GM21737 (cell line): Measurements from ENCODE around the gene MYRIP.
"Not testable (repeated sequence)": the region's sequence is repeated elsewhere in the genome, so short reads cannot be mapped to it uniquely, and the experiment has no call there.

Experiments
- ATAC-seq: cut with Tn5 transposase; IDR thresholded peaks from one replicate; pipeline ENCODE4 v1.9.1; 2021; ENCODE audit warnings: mild to moderate bottlenecking, moderate library complexity; ENCODE audit not compliant: unreplicated experiment

MYRIP gene

DNA sequence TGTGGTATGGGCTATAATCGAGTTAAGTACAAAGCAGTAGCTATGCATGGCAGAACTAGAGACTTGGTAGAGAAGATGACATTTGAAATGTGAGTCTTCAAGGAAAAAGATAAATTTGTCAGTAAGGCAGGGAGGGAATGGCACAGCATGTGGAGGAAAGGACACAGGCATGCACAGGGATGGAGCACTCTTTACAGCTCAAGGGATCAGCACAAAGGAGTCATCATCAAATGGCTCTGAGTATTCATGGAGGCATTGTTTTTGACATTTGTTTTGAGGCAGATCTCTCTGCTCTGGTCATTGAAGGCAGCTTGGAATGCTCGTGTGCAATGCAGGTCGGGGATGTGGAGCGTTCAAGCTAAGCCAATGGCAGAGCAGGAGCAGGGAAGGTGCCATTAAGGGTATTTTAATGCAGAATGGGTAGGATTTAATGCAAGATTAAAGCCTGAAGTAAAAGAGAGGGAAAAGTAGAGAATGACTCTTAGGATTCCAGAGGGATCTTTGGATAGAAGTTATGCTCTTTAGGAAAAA lies 213.0 kb downstream of the MYRIP start:
- ATAC-seq: no peak

DNA sequence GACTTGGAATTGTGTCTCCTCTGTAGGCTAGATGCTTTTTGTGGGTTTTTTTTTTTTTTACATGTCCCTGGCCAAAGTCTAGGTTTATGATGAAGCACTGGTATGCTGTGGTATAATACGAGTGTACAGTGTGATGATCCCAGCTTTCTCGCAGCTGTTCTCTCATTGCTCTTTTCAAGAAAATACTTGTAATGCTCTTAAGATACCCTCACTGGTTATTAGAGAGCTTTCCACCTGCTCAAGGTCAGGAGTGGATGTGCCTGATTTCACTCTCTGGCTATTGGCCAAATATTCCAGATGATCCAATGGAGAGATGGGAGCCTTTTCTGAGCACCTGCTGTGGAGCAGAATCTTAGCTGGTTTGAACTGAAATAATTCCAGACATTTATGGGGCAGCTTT lies 215.1 kb downstream of the MYRIP start:
- no peak for ATAC-seq

DNA sequence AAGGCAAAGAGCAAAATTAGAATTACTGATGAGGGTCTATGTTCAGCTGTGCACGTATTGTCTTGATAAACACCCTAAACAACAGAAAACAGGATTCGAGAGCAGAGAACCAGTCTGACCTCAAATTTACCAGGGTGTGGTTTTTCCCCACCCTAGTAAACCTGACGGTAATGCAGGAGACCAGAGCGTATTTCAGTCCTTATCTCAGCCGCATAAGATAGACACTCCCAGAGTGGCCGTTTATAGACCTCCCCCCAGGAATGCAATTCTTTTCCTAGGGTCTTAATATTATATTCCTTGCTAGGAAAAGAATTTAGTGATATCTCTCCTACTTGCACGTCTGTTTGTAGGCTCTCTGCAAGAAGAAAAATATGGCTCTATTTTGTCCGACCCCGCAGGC lies 216.5 kb downstream of the MYRIP start:
- not testable (repeated sequence) for ATAC-seq

DNA sequence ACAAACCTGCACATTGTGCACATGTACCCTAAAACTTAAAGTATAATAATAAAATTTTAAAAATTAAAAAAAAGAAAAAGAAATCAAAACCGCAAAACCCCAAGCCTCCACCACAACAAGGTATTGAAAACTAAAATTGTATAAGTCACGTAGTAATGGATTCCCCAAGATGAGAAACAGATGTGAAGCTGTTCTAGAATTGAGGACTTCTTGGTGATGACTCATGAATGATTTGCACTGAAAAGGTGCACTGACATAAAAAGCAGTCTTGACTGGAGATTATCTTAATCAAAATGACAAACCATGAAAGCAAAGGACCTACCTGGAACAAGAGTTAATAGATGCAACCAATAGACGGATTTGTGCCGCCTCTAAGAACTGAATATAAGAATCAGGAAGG lies 225.8 kb downstream of the MYRIP start:
- no peak for ATAC-seq

DNA sequence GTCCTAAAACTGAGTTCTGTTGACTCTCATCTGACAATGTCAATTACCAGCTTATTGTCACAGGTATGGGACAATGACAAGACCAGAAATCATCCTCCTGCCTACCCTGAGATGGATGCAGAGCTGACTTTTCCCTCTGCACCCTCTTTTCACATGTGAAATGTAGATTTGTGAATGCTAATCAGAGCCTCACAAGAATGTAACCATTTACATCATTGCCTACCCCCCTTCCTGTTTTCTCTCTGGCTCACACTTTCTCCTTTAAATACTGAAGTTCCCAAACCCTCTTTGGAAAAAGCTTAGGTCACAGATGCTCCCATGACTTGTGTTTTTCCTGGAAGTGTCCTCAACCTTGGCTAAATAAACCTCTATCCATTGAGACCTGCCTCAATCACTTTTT lies 228.2 kb downstream of the MYRIP start:
- ATAC-seq: no peak

DNA sequence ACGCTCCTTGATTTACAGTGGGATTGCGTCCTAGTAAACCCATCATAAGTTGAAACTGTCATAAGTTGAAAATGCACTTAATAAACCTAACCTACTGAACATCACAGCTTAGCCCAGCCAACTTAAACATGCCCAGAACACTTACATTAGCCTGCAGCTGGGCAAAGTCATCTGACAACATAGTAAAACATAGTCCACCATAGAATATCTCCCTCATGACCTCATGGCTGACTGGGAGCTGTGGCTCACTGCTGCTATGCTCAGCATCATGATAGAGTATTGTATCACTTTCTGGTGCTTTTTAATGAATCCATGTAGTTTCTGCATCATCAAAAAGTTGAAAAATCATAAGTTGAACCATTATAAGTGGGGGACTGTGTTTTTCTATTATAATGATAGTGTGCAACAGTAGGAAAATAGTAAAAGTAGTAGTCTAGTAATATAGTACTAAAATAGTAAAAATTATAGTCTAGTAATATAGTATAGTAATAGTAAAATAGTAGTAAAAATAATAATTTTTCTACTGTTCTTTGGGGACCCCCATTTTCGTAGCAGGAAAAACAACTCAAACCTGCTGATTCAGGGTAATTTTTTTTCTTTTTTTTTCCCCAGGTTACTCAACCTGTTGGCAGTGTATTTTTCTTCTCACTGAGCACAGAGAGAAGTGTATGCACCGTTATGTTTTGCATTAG lies 233.5 kb downstream of the MYRIP start:
- no peak for ATAC-seq

DNA sequence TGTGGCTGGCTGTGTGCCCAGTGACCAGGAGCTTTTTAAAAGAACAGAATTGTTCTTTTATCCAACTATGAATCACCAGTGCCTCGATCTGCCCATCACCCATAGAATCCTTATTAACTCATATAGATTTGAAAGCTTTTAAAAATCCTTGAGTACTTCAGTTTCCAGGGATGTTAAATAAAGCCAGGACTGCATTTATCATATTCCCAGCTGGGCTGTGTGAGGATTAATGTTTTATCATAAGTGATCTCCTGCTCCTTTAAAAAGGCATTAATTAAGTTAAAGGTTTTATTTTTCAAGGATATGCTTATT lies 234.0 kb downstream of the MYRIP start:
- no peak for ATAC-seq

DNA sequence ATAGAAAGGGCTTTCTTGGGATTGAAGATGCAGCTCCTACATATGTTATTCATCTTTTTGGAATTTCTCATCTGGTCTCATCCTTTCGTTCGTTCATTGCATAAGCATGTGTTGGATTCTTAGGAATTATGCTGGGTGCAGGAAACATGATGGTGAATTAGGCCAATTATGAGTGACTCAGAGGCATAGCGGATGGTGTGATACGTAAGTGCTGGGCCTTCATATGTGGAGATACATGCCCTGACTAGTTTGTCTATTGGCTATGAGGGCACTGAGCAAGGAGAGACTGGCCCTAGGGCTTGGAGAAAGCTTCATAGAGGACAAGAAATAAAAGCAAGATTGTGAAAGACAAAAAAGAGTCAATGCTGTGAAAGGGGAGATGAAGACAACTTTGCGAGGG lies 235.1 kb downstream of the MYRIP start:
- ATAC-seq: no peak

DNA sequence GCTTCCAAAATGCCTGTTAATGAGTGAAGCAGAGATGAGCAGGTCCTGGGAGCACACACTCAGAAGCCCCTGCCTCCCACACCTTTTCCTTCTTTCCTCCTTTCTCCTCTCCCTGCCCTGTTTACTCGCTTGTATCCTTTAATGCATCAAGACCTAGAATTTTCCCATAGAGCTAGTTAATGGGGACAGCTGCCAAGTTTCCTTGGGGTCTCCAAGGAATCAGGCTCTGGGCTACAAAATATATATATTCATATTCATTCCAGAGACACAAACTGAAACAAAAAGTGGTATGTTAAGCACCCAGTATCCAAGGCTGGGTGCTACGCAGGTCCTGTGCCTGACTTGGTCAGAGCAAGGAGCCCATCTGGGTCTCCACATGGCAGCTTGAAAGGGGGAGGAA lies 235.6 kb downstream of the MYRIP start:
- ATAC-seq: no peak

DNA sequence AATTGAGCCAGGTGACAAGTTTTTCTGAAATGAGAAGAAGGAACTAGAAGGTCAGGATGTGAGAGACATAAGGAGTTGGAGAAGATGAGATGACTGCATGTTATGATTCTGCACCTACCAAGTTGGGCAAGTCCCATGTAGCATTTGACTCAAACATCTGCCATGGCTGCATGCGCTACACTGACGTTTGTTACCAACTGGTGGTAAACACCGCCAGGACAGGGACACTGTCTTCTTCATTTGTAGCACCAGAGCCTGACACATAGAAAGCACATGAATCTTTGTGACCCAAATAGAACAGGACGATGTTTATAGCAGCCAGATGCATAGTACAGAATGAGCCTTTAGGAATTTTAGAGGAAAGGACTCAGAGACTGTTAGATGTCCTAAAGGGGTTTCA lies 236.7 kb downstream of the MYRIP start:
- no peak for ATAC-seq

DNA sequence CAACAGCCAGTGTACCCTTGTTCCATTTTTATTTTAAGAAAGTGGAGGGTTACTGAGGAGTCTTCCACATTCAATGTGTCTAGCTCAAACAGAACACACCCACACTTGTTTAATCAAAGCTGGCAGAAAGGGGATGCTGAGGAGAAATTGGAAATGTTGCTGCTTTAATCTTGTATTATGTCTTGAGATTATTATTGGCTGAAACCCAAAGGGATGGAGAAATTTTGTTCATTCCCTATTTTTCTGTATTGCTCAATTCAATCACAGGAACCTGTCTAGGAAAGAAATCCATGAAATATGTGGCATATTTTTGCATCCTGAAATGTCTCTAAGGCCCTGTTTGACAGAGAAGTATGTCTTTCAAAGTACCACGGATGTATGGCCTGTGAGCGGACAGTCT lies 238.0 kb downstream of the MYRIP start:
- no peak for ATAC-seq

DNA sequence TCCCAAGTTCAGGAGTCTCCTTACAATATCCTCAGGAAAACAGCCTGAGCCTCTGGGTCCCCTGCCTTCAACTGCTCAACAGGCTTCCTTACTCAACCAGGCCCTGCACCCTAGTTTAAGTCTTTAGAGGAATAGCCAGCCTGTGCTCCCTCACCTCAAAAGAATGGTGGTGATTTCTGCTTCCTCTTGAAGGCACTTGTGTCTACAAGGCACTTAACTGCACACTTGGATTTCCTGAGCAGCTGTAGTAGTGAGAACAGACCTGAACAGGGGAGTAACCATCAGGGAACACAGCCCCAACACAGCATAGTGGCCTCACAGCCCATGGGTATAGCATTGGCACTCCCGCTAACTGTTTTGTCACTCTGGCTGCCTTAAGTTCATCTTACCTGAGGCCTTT lies 244.3 kb downstream of the MYRIP start:
- ATAC-seq: no peak

DNA sequence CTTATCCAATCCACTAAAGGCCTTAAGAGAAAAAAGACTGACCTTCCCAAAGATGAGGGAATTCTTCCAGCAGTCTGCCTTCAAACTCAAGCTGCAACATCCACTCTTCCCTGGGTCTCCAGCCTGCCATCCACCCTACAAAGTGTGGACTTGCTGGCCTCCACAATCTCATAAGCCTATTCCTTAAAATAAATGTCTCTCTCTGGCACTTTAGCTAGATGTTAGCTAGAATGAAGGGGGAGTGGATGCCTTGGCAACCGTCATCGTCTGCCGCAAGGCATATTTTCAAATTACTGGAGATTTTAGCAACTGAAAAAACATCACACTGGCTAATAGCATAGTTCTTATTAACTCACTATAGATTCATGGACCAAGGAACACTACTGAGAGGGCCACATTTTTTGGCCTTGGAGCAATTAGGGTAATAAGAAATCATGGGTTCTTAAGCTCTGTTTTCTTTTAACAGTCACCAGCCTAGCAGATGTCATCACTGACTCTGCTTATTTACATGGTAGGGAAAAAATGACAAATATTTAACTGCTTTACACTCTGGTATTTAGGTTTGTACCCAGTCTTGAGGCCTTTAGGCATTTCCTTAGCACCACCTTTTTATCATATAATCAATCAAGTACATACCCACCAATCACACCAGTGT lies 245.3 kb downstream of the MYRIP start:
- no peak for ATAC-seq

DNA sequence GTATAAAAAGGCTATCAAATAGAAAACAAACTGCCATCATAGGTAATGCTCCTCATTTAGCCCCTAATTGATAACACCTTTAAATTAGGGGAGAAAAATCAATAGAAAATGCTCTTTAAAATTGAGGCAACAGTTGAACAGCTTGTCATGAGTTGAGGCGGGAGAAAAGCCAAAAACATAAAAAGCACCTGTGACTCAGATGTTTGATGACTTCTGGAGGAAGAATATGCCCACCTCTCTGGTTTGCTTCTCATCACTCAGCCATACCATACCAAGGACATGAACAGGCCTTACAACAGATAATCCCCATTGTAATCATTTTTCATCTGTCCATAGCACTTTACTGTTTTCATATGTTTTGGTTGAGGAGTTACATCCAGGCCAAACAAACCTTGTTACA lies 246.0 kb downstream of the MYRIP start:
- ATAC-seq: no peak

DNA sequence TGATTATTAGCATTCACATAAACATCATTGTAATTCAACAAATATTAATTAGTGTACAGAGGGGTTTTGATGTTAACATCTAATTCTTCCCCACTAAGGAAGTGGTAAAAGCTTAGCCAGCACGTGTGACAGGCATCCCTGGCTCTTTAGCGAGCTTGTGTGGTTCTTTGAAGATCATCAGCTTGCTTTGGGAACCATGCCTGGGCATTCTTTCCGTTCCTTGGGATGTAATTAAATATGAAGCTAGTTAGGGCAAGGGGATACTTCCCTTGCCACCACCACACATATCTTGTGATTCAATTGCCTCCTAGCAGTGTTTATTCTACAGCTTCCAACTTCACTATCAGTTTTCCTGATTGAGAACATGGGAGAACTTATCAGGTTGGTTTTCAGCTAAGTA lies 246.5 kb downstream of the MYRIP start:
- ATAC-seq: no peak

DNA sequence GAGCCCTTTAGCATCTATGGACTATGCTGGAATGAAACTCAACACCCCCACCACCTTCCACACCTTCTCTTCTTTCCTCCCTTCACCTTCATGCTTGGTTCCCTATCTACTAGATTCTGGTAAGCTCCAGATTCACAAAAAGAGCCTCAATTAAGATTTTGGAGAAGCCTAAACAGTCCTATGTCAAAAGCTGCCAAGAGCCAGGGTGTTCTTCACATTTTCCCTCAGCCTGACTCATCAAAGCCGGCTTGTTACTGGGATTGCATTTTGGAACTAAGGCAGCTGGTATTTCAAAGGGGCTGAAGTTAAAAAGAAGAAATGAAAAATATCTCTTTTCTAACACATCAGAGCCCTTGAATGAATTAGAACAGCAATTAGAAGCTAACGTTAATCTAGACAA lies 247.7 kb downstream of the MYRIP start:
- ATAC-seq: no peak

DNA sequence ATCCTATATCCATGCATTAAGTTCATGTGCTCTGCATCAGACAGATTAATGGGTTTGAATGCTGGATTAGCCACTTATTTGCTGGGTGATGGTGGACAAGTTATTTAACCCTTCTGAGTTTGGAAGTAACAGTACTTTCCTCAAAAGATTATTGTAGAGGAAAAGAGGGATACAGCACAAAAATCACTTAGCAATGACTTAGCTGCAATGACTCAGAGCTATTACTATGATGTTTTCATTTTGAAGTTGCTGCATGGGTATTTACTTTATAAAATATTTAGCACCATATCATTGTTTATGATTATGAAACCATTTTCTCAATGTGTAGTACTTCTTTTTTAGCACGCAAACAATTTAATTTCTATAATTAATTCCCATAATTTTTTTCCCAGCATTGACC lies 248.4 kb downstream of the MYRIP start:
- no peak for ATAC-seq

DNA sequence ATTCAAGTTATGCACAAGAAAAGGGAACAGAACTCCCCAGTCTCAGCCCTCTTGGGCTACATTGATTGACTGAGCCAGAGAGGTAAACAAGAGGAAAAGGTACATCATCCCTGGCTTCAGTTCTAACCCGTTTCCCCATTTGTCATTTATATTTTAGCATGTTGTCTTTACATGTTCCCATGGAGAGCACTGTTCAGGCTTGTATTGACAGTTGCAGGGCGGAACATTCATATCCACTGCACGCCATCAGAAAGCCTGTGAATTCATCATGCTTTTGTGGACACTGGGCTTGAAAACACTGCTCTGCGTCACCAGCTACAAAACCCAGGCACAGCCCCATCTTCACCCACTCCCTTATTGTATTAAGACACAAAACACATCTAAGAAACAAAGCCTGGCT lies 259.2 kb downstream of the MYRIP start:
- ATAC-seq: no peak

DNA sequence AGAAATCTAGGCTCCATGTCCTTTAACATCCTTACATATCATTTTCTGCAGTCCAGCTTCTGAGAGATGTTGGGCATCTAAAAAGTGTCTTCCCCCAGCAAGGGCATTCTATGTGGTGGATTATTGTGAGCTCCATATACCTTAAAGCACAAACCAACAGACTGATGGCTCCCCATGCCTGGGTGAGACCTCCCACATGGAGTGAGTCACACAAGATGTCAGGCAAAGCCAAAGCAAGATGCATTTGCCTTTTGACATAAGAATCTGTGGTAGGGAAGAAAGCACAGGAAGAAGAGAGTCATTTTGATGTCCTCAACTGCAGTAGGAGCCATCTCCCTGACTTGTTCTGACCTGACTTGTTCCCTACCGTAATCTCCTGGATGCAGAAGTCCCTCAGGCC lies 261.4 kb downstream of the MYRIP start:
- no peak for ATAC-seq

DNA sequence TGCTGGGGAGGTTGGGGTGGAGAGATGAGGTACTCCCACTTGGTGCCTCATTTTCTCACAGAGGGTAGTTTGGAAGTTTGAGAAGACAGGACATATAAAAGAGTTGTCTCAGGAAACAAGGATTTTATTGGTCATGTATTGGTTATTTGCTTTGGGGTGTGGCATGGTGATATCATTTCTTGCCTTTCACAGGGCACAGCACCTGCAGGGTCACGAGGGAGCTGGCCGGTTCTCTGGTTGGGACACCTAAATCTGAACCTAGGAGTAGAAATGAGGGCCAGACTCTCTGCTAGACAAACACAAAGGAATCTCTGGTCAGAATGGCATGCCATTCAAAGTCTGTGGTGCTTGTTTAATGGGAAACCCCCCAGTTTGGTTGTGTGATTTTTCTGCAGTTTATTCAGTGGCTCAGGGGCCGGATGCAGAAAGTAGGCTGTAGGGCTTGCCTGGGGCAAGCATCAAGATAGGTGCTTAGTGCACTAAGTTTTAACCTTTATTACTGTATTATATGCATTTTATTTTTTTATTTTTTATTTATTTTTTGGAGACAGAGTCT lies 262.4 kb downstream of the MYRIP start:
- no peak for ATAC-seq

DNA sequence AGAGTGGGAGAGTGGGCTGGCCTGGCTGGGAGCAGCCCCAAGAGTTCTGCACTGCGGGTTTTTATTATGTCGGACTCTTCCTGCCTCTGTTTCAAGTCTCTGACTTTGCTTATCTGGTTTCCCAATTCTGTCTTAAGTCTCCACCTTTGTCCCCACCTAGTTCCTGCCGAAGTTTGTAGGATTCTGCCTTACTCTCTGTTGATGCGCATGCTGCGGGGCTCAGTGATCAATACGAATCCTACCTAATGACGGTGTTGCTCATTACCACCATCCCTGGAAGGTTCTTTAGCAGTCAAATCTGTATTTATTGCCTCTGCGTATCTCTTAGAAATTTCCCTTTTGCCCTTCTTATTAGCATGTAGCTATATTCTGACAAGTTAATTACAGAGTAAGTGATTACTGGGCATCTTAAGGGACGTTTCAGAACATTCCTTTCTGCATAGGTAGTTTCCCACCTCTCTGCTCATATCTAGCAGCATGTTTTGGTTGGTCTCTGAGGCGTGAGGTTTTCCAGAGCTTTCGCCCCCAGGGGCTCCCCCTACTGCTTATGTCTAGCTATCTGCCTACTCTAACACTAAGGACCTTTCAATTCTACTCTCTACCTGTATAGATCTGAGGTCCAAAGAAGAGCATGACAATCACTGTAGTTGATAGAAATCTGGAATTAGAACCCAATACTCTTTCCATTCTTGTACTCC lies 264.1 kb downstream of the MYRIP start:
- ATAC-seq: no peak

DNA sequence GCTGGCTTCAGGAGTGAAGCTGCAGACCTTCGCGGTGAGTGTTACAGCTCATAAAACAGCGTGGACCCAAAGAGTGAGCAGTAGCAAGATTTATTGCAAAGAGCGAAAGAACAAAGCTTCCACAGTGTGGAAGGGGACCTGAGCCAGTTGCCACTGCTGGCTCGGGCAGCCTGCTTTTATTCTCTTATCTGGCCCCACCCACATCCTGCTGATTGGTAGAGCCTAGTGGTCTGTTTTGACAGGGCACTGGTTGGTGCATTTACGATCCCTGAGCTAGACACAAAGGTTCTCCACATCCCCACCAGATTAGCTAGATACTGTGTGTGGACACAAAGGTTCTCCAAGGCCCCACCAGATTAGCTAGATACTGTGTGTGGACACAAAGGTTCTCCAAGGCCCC lies 267.7 kb downstream of the MYRIP start:
- ATAC-seq: not testable (repeated sequence)
